Amniotic epithelial cell (primary cell): ENCODE data around the gene MGMT.

ENCODE experiments used
- DNase-seq: peaks from one replicate; pipeline ENCODE4 v3.0.0-alpha.2; 2010; ENCODE audit warnings: low read depth

Gene MGMT

DNA sequence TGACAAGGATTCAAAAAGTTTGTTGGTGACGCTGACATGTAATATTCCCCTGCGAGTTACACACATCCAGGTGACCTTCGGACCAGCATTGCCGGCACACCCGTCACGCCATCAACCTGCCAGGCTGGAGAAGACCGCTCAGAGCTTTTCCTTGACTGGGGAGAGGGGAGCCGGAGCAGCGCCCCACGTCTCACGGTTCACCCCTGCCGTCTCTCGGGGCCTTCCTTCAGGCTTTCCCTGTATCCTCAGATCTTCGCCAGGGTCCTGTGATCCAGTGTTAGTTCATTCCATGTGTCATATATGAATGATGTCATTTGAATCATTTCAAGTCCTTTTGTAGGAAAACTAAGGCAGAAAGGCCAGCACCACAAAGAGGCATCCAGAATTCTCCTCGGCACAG lies 127.8 kb downstream of the MGMT start:
- DNase-seq = no peak

DNA sequence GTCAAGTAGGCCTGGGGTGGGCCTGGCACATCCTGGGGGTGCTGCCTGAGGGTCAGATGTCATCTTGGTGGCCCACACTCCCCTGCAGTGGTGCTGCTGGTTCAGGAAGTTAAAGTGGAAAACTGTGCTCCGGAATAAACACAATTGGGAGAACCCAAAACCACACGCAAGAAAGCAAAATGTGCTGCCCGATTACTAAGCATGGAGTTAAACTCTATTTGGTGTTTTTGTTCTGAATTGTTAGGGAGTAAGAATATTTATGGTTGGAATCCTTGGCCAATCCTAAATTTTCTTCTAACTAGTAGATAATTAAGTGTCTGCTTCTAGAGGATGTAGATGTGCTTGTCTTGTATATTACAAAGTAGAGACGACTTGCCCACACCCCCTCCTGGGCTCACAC lies 131.4 kb downstream of the MGMT start:
- no peak for DNase-seq

DNA sequence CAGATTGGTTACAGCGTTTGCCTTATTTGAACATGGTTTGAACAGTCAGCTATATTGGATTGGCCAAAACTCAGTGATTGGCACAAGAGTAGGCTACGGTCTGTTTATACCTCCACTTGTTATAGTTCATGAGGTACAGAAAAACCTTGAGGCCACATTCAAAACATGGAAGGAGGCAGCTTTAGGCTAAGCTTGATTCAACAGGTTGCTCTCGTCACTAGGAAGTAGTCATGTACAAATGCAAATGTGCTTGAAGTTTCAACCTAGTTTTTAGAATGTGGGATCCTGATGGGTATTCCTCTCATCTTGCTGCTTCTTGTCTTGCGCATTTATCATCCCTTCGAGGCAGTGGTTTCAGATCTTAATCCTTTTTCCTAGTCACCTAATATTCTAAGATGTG lies 132.1 kb downstream of the MGMT start:
- DNase-seq = no peak

GRCh38 chr10:129601737-129602136 lies 134.7 kb downstream of the MGMT start:
- no peak for DNase-seq

DNA sequence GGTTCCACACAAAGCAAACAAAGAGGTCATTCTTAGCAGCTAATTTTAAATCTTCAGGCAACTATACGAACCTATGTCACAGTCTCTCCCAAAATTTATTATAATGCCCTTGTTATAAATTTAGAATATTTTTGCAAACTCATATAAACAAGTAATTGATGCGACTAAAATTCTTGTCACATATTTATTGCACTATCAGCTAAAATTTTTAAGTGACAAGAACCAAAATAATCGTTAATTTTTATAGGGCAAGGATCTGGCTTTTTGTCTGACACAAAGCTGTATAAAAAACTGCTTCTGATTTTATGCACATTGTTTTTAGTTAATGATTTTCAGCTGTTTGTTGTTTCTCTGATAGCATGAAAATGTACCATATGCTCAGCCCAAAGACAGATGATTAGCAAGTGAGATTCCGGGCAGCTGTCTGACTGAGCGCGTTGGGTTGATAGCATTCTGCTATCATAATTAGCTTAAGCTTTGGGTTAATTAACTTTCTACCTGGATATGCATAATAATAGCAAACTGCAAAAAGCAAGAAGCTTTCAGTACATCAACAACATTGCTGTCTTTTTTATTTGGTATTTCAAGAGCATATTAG lies 136.0 kb downstream of the MGMT start:
- DNase-seq = no peak

- no peak for DNase-seq
Observed at GRCh38 chr10:129604333-129605032, 137.4 kb downstream of the MGMT start.

- peak; percentile 58 for DNase-seq
Observed at GRCh38 chr10:129605266-129605985, 138.4 kb downstream of the MGMT start.

DNA sequence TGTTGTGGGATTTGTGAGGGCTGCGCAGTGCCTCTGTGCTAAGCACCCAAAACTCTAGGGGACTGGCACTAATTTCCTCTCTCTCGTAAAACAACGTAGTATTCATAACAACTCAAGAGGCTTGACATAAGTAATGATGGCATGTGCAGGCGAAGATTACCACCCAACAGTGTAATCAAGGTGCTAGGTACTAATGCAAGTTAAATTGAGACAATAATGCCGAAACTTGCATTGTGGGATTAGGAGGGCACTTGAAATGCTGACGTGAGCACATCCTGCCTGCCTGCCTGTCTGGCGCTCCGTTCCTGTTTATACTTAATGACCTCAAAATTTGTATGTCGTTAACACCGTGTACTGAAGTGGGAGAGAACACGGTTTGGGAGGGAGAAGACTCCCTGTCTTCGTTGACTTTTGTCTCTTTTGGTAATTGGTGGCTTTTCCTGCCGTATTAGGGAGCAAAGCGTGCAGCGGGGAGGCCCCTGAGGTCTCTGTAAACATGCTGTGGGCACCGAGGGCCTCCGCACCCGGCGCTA lies 139.0 kb downstream of the MGMT start:
- peak; percentile 6 for DNase-seq

DNA sequence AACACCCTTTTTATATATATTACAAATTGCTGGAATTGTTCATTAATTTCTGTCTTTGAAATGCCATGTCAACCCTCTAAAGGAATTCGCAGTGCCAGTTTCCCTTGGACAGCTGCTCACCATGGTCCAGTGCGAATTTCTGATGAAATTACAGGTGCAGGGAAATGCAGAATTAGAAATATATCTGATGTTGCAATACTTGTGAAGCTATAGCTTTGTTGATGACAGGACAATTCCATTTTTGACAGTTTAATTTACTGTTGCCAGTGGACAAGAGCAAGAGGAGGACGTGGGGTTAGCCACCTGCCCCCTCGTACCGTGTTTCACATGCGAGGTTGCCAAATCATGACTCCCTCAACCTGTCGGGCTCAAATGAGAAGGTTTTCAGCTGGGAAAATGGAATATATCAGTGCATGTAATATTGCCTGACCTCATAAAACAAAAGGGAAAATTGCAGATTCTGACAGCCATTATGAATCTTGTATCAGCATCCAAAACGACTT lies 140.6 kb downstream of the MGMT start:
- DNase-seq = no peak

DNA sequence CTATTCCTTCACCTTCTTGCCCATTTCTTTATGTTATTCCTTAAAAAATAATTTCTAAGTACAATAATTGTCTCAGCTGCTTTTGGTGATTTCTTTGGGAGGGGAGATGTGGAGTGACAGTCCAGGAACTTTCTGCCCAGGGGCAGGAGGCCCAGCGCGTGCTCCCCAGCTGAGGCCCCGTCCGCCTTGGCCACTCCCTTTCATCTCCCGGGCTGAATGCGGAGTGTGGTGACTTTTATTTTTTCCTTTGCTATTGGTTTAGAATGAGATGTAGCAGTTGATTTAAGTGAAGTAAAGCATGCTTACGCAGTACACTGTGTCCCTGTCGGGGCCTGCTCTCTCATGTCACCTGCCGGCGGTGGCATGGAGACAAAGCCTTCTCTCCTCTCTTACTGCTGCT lies 141.6 kb downstream of the MGMT start:
- DNase-seq = no peak

GRCh38 chr10:129609551-129609950 lies 142.5 kb downstream of the MGMT start:
- DNase-seq = no peak

- no peak for DNase-seq
Observed at GRCh38 chr10:129612481-129613109, 145.6 kb downstream of the MGMT start.

GRCh38 chr10:129613377-129613980 lies 146.4 kb downstream of the MGMT start:
- DNase-seq = no peak

DNA sequence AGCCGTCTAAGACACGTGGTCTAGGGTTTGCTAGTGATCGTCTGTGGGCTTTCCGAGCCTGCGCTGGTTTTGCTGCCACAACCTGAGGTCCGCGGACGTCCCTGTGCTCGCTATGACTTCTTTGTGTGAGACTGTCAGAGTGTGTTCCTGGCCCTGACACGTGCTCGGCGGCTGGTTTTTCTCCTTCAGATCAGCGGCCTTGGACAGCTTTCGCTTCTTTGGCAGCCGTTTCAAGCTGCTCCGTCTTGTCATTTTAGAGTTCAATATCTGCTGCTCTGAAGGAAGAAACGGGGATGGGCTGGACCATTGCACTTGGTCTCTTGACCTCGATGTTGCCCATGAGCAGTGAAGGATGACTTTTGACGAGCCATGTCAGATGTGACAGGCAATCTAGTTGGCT lies 147.3 kb downstream of the MGMT start:
- no peak for DNase-seq

DNA sequence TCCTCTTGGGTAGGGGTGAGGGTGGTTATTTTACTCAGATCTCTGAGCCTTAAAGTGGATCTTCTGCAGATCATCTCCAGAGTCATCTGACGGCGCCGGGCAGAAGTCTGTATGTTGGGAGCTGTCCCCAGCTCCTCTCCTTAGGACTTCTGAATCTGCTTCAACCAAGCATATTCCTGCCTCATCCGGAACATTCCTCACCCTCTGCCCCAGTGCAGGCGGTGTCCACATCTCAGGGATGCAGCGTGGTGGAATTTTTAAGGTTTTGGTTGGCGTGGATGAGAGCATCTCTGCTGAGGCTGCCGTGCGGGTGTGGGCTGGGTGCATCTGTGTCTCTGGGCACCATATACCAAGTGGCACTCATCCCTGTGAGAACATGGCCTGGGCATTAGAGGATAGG lies 148.3 kb downstream of the MGMT start:
- no peak for DNase-seq

- no peak for DNase-seq
Observed at GRCh38 chr10:129615921-129616525, 149.0 kb downstream of the MGMT start.

- DNase-seq = no peak
Observed at GRCh38 chr10:129617768-129618167, 150.7 kb downstream of the MGMT start.

DNA sequence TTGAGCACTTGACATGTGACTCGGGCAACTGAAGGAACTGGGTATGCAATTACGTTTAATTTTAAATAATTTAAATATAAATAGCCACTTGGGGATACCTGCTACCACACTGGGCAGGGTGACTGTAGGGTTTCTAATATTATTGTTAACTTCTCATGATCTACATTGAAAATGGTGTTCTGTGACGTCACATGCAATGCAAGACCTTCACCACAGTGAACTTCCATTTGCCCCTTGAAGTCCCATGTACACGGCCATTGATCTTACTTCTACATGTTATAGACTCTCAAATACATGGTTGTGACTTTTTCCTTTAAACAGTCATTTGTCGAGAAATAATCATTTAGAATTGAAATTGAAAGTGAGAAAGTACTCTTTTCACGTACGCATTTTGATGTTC lies 154.0 kb downstream of the MGMT start:
- no peak for DNase-seq

- no peak for DNase-seq
Observed at GRCh38 chr10:129621693-129622092, 154.7 kb downstream of the MGMT start.

- no peak for DNase-seq
Observed at GRCh38 chr10:129622291-129622690, 155.2 kb downstream of the MGMT start.

DNA sequence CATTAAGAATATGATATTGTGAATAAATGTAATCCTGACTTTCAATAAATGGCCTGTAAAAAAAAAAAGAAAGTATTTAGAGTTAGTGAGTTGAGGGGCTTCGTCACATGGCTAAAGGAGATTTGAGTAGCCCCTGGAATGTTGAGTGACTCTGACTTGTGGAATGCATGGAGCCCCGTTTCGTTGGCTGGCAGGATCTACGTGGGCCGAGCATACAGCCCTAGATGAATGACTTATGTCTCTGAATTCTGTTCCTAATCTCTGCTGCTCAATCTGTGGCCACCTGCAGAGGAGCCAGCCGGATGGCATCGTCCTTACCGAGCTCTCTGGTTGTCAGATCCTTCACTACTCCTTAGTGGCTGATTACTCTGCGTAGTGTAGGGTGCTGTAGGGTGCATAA lies 155.7 kb downstream of the MGMT start:
- no peak for DNase-seq

GRCh38 chr10:129624526-129624925 lies 157.5 kb downstream of the MGMT start:
- DNase-seq = no peak
